GF-D8 (cell line): Measurements from ENCODE around the gene TCEA2.

Experiments used
- DNase-seq: peaks from one replicate; lab custom pipeline; 2025; lab: John Stamatoyannopoulos, UW

TCEA2 gene

GRCh38 chr20:64035933-64036345, 27.1 kb upstream of the TCEA2 start, which contains the start of gene C20orf204:
C20orf204 (plus strand) TSS chr20:64036182; CDS start chr20:64036324, 142 bp downstream.
- no peak for DNase-seq

DNA sequence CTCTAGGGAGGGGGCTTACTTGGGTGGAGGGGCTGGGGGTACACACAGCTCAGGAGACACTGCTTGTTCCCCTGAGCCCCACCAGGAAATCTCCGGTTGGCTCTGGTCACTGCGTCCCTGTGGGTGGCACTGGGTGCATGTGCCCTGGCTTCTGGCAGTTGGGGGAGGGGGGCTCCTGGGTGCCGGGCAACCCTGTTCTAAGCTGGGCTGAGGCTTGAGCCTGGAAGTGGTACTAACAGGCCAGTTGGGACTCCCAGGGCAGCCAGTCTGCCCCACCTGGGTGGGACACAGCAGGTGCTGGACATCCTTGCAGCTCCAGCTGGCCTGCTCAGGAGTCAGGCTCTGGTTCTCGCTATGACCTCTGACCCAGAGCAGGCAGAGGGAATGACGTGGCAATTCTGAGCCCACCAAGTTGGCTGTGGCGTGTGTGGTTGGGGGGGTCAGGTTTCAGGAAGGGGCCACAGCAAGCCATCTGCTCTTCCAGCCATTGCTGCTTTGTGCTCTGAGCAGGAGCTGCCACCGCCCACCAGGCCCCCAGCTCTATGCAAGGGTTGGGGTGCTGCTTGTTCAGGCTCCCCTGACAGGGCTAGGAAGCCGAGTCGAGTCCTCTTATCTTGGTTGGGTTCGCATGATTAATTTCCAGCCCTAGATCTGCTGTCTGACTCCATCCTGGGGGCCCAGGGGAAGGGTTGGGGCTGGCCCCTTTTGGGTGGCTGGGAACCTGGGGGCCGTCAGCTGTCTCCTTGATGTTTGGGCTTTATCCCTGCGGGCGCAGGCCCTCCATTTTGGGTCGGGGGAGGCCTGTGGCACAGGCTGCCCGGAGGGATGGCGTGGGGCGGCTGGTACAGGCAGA, 26.4 kb upstream of the TCEA2 start:
- DNase-seq, result no peak

DNA sequence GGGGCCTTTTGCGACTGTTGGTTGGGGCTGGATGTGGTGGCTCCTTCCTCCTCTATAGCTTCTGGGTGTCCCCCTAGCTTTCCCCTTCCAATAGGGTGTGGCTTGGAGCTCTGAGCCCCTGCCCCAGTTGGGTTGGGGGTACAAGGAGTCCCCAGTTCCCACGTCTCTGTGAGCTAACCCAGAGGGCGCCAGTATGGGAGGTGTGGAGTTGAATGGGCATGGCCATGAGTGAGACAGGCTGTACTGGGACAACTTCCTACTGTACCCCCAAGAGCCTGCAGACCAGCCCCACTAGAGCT, 25.9 kb upstream of the TCEA2 start:
- DNase-seq, result no peak

- DNase-seq, result no peak
Observed at GRCh38 chr20:64037498-64038213, 25.3 kb upstream of the TCEA2 start.

GRCh38 chr20:64038224-64038564, 24.8 kb upstream of the TCEA2 start:
- DNase-seq, result no peak

DNA sequence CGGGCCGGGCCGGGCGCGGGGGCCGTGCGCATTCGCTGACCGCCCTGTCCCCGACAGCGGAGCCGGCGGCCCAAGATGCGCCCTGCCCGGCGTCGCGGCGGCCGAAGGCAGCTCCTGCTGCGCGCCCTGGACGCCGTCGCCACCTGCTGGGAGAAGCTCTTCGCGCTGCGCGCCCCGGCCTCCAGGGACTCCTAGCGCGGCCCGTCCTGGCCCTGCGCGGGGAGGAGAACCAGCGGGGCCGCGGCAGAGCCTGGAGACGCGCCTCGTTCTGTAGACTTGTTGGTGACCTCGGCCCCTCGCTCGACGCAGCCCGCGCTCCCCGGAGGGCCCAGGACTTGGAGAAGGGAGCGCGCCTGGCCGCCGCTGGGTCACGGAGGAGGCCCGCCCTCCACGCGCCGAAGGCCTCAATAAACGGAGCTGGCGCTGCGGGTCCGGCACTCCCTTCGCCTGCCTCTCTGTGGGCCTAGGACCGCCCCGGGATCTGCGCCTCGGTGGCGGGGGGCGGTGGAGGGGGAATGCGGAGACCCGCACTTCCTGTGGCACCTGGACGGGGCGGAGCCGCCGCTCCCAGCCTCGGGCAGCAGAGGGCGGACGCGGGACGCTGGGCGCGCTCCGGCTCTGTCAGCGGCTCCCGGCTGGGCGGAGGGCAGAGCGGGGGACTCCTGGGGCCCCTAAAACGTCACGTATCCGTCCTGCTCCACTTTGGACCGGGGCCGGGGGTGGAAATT, 24.3 kb upstream of the TCEA2 start:
- DNase-seq, result peak; percentile 53

GRCh38 chr20:64039293-64040160, 23.5 kb upstream of the TCEA2 start:
- no peak for DNase-seq

DNA sequence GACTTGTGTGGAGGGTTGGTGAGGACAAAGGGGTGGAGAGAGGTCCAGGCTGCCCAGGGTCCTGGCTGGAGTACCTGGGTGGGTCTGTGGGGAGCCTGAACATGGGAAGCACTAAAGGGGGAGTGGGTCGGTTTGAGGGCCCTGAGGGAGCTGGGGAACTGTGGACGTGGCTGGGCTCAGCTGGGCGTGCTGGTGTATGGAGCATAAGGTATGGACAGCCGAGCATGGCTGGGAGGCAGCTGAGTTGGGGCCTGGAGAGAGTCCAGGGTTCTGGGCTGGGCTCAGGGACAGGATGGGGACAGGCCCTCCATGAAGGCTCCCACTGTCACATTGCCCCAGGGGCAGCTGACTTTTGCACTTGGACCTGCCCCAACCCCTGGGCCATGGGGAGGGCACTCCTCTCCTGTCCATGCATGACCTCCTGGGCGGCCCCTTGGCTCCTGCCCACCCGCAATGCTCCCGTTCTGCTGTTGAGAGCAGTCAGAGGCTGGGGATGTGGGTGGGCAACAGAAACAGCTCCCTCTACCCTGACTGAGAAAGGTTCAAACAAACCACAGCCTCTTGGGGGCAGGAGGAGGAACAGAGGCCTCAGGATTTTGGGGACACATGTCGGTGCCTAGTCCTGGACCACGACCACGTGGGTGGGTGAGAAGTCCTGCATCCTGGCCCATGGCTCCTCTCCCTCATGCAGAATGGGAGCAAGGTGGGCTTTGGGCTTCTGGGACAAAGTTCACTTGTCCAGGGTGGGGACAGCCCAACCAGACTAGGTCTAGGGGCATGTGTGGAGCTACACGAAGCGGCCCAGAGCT, 22.6 kb upstream of the TCEA2 start:
- no peak for DNase-seq

- peak; percentile 53 for DNase-seq
Observed at GRCh38 chr20:64041040-64041780, 21.8 kb upstream of the TCEA2 start.

- no peak for DNase-seq
Observed at GRCh38 chr20:64041781-64042053, 21.3 kb upstream of the TCEA2 start.

DNA sequence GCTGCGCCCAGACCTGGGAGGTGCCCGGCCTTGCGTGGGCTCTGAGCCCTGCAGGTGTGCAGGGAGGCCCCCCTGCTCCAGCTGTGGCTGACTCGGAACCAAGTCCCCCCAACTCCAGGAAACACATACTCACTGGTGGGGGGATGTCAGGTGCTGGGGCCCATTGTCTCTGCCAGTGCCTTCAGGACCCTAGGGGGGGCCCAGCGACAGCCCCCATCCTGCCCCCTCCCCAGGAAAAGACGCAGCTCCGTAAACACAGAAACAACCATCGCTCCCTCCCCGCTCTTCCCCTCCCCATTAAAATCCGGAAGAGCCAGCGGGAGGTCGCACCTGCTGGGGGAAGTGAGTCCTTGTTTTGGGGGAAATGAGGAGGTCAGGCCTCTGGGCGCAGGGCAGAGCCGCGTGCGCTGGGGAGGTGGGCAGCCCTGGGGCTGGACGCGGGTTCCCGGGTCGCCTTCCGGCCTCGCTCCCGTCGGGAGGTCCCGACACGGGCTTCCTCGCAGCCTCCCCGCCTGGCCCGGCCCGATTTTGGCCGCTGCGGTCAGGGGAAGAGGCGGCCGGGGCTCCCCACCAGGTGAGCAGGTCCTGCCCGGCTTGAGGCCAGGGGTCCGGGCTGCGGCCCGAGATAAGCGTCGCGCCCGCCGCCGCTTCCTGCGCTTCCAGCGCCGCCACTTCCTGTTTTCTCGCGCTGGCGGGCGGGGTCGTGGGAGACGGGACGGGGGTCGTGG, 20.8 kb upstream of the TCEA2 start:
- no peak for DNase-seq

- DNase-seq, result no peak
Observed at GRCh38 chr20:64043768-64044167, 19.2 kb upstream of the TCEA2 start.

DNA sequence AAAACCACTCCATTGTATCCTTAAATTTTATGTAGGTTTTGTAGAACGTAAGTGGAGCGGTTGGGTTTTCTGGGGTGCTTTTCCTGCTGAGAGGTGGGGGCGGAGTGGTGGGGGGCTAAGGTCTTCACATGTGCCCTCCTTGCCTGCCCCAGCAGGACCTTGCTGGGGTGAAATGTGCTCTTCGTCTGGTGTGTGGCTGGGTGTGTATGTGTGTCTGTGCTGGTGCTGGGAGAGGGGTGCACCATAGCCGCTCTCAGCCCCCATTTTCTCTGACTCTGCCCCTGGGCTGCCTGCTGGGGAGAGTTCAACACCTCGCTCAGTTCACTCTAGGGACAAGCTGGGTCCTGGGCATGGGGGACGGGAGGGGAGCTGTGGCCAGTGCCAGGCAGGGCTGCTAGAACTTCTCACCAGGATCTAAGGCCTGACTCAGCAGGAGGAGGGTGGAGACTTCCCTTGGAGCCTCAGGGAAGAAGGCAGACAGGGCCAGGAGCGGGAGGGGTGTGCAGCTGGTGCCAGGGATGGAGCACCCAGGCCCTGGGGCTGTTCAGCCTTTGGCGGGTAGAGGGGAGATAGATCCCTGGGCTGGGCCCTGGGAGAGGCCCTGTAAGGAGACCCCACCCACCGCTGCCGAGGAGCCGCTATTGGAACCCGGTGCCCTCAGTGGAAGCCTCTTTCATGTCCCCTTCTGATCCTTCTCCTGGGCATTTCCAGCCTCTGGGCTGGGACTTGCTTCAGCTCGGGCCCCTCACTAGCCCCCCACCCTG, 18.3 kb upstream of the TCEA2 start:
- no peak for DNase-seq

- DNase-seq, result no peak
Observed at GRCh38 chr20:64045346-64046011, 17.5 kb upstream of the TCEA2 start.

- DNase-seq, result no peak
Observed at GRCh38 chr20:64047046-64047389, 16.0 kb upstream of the TCEA2 start.

GRCh38 chr20:64047968-64048401, 15.0 kb upstream of the TCEA2 start:
- no peak for DNase-seq

DNA sequence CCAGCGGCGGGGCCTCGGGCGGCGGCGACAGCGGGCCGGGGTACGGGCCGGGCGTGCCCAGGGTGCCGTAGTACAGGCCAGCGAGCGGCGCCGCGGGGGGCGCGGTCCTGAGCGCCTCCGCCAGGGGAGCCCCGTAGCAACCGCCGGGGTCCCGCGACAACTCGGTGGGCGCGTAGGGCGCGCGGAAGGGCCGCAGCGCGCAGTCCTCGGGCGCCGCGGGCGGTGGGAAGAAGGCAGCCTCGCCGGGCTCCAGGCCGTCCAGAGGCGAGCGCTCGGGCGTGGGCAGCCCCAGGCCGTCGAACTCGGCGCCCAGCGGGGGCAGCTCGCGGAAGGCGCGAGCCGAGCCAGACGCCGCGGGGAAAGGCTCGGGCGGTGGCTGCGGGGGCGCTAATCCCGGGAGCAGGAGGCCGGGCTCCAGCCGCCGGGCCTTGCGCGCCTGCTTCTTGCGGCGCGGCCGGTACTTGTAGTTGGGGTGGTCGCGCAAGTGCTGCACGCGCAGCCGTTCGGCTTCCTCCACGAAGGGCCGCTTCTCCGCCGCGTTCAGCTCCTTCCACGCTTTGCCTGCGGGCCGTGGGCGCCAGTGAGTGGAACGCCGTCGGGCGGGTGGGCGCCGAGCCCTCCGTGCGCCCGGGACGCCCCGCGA, 14.5 kb upstream of the TCEA2 start:
- DNase-seq, result no peak
